Hepatocyte (in vitro differentiated cells): ENCODE results near the gene ZMIZ1. TPM values are rescaled to one million over a fixed set of nuclear protein-coding genes. Genes with fewer than 3 reads are reported as not detected.

ENCODE experiments used
- DNase-seq: peaks from one replicate; pipeline ENCODE4 v3.0.0-alpha.2; 2016; ENCODE audit warnings: low spot score
- H2AFZ ChIP-seq: fragments of 200-600 bp; sonication (generic); 2 replicates; pipeline ENCODE4 v1.6.0; 2016; ENCODE audit warnings: antibody characterized with exemption, mild to moderate bottlenecking
- H3K27ac ChIP-seq: fragments of 200-600 bp; sonication (generic); 2 replicates; pipeline ENCODE4 v1.5.1; 2016; ENCODE audit warnings: mild to moderate bottlenecking
- H3K27me3 ChIP-seq: fragments of 200-600 bp; sonication (generic); 2 replicates; pipeline ENCODE4 v1.6.1; 2016
- H3K36me3 ChIP-seq: fragments of 200-600 bp; sonication (generic); replicated peaks from 2 replicates; pipeline ENCODE4 v1.5.1; 2016; ENCODE audit warnings: low read depth; ENCODE audit not compliant: insufficient read depth
- H3K4me1 ChIP-seq: fragments of 200-600 bp; sonication (generic); 2 replicates; pipeline ENCODE4 v1.5.1; 2016; ENCODE audit warnings: mild to moderate bottlenecking, moderate library complexity; ENCODE audit not compliant: insufficient read depth
- H3K4me2 ChIP-seq: fragments of 200-600 bp; sonication (generic); 2 replicates; pipeline ENCODE4 v1.6.0; 2016
- H3K4me3 ChIP-seq: fragments of 200-600 bp; sonication (generic); 2 replicates; pipeline ENCODE4 v1.5.1; 2016; ENCODE audit warnings: mild to moderate bottlenecking
- H3K79me2 ChIP-seq: fragments of 200-600 bp; sonication (generic); 2 replicates; pipeline ENCODE4 v1.6.0; 2017; ENCODE audit warnings: mild to moderate bottlenecking
- H3K9me2 ChIP-seq: fragments of 200-600 bp; sonication (generic); replicated peaks from 2 replicates; pipeline ENCODE4 v1.6.0; 2017; ENCODE audit warnings: mild to moderate bottlenecking; ENCODE audit not compliant: insufficient read depth
- H3K9me3 ChIP-seq: fragments of 200-600 bp; sonication (generic); 2 replicates; pipeline ENCODE4 v1.5.1; 2016; ENCODE audit warnings: low read depth, mild to moderate bottlenecking
- H4K20me1 ChIP-seq: fragments of 200-600 bp; sonication (generic); 2 replicates; pipeline ENCODE4 v1.6.0; 2016; ENCODE audit warnings: mild to moderate bottlenecking; ENCODE audit not compliant: insufficient read depth, poor library complexity, severe bottlenecking
- CTCF ChIP-seq: fragments of 200-600 bp; sonication (generic); IDR thresholded peaks from 2 replicates; pipeline ENCODE4 v1.5.1; 2016; ENCODE audit warnings: antibody characterized with exemption, mild to moderate bottlenecking; ENCODE audit not compliant: poor library complexity
- EZH2 ChIP-seq: fragments of 200-600 bp; sonication (generic); IDR thresholded peaks from 2 replicates; pipeline ENCODE4 v1.6.1; 2016; ENCODE audit warnings: antibody characterized with exemption, mild to moderate bottlenecking, borderline replicate concordance
- EZH2phosphoT487 ChIP-seq: fragments of 200-600 bp; sonication (generic); IDR thresholded peaks from one replicate; pipeline ENCODE4 v1.6.1; 2018; ENCODE audit warnings: antibody characterized with exemption, mild to moderate bottlenecking, low read depth, moderate library complexity; ENCODE audit not compliant: unreplicated experiment, severe bottlenecking
- WGBS: methylation state at CpG from one replicate; pipeline ENCODE4 v1.1.6; 2016; ENCODE audit warnings: low lambda C conversion rate; ENCODE audit errors: missing lambda C conversion rate; 5-methylcytosine and 5-hydroxymethylcytosine counted together
- polyA plus RNA-seq: library from polyadenylated mRNA; unstranded; fragments of >200 nt; fragmentation: Nextera tagmentation; extraction: Ambion mirVana; gene quantifications from 2 replicates; pipeline ENCODE4 v1.2.1, GENCODE V29; 2016
- total RNA-seq: library from RNA; depleted of rRNA; stranded (reverse); fragments of >200 nt; gene quantifications from 2 replicates; pipeline ENCODE4 v1.2.3, GENCODE V29; 2014

ZMIZ1 gene
- total and polyA plus RNA-seq, 2 experiments from 2014 or later, result 30.9 to 32.4 TPM

GRCh38 chr10:79072994-79073645 lies 4.4 kb downstream of the ZMIZ1 start:
- Histone ChIP-seq H4K20me1 (peaks cover 79% of the 10 kb centered on the region), H3K27me3 (no peaks in the 10 kb centered on the region), H3K36me3 (no peaks in the 10 kb centered on the region), H3K27ac (peak overlapping the region; percentile 98), H3K9me3 (no peaks in the 10 kb centered on the region), H3K4me1 (peaks cover 71% of the 10 kb centered on the region), H3K9me2 (no peaks in the 10 kb centered on the region), H2AFZ (no peak overlapping the region), H3K79me2 (peaks cover 91% of the 10 kb centered on the region), H3K4me2 (peak overlapping the region; percentile 98), H3K4me3 (no peak overlapping the region)
- TF ChIP-seq EZH2phosphoT487, result no peak
- DNase-seq, result no peak
- WGBS, result 92% methylated on average over 4 of the region's 4 CpGs

DNA sequence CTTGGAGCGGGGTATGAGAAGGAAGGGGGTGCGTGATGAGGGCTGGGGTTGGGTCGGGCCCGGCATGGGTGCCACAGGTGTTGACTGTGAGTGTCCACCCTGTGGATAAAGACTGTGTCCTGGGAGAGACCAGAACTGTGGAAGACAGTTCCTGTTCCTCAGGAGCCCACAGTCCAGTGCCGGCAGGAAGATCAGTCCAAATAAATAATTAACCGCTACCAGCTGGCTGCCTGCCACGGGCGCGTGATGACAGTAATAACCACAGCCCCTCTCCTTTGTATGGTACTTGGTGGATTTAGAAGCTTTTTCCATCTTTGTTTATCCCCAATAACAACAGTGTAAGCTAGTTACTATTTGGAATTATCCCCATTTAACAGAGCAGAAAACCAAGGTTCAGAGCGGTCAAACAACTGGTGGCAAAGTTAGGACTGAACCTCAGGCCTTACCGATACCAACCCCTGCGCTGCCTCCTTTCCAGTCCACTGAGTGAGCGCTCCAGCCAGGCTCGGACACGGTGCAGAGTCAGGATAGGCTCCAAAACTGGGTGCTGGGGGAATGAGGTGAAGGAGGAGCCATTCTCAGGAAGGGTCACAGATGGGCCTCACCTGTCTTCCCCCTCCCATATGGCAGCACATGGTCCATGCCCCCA lies 5.1 kb downstream of the ZMIZ1 start:
- Histone ChIP-seq H3K27ac (peak overlapping the region; percentile 98), H3K4me2 (peak overlapping the region; percentile 98), H3K79me2 (peaks cover 99% of the 10 kb centered on the region), H4K20me1 (peaks cover 87% of the 10 kb centered on the region), H3K9me3 (no peaks in the 10 kb centered on the region), H3K27me3 (no peaks in the 10 kb centered on the region), H3K36me3 (no peaks in the 10 kb centered on the region), H3K4me1 (peaks cover 76% of the 10 kb centered on the region), H3K9me2 (no peaks in the 10 kb centered on the region), H3K4me3 (no peak overlapping the region), H2AFZ (no peak overlapping the region)
- 73% methylated on average over 14 of the region's 15 CpGs for WGBS
- peak; percentile 67 for DNase-seq
- TF ChIP-seq EZH2 (no peak), EZH2phosphoT487 (no peak), CTCF (no peak)

DNA sequence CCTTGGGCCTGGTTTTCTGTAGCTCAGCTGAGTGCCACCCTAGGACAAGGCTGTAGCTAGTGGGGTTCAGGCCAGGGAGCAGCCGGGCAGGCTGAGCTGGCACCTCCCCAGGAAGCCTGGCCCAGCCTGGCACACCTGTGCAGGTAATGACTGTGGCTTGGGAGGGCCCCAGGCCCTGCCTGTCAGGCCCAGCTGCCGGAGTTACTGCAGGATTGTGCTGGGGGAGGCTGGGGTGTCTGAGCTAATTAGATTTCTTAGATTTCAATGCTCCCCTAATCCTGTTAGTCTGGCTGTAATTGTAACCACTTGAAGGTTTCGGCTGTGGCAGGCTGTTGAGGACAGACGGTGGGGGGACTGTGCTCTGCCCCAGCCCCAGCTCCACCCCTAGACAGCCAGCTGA lies 6.0 kb downstream of the ZMIZ1 start:
- no peak overlapping the region for H2AFZ ChIP-seq
- H3K27ac ChIP-seq, result peak overlapping the region; percentile 54
- H4K20me1 ChIP-seq, result peaks cover 95% of the 10 kb centered on the region
- H3K9me3 ChIP-seq, result no peaks in the 10 kb centered on the region
- no peak for TF ChIP-seq EZH2
- TF ChIP-seq CTCF, result no peak
- no peak for TF ChIP-seq EZH2phosphoT487
- no peaks in the 10 kb centered on the region for H3K27me3 ChIP-seq
- no peak overlapping the region for H3K4me3 ChIP-seq
- DNase-seq, result no peak
- peaks cover 84% of the 10 kb centered on the region for H3K4me1 ChIP-seq
- peaks cover 100% of the 10 kb centered on the region for H3K79me2 ChIP-seq
- H3K36me3 ChIP-seq, result no peaks in the 10 kb centered on the region
- no peaks in the 10 kb centered on the region for H3K9me2 ChIP-seq
- peak overlapping the region; percentile 98 for H3K4me2 ChIP-seq
- WGBS, result 63% methylated on average over 4 of the region's 4 CpGs

- peaks cover 100% of the 10 kb centered on the region for H3K79me2 ChIP-seq
- no peak overlapping the region for H3K4me3 ChIP-seq
- H3K9me3 ChIP-seq, result no peaks in the 10 kb centered on the region
- H4K20me1 ChIP-seq, result peaks cover 98% of the 10 kb centered on the region
- no peaks in the 10 kb centered on the region for H3K36me3 ChIP-seq
- no peaks in the 10 kb centered on the region for H3K27me3 ChIP-seq
- no peak for DNase-seq
- no peaks in the 10 kb centered on the region for H3K9me2 ChIP-seq
- WGBS, result 82% methylated on average over 3 of the region's 3 CpGs
- peaks cover 89% of the 10 kb centered on the region for H3K4me1 ChIP-seq
- no peak overlapping the region for H2AFZ ChIP-seq
- H3K4me2 ChIP-seq, result peak overlapping the region; percentile 62
- no peak for TF ChIP-seq EZH2phosphoT487
- TF ChIP-seq EZH2, result no peak
- TF ChIP-seq CTCF, result no peak
- H3K27ac ChIP-seq, result peak overlapping the region; percentile 77
Measured at GRCh38 chr10:79075418-79075817, 6.7 kb downstream of the ZMIZ1 start.
